GM23338 (cell line): ENCODE results near the gene NAA15. TPM values are rescaled to one million over a fixed set of nuclear protein-coding genes. Genes with fewer than 3 reads are reported as not detected.
A peak's percentile ranks its signal among the peaks of the same experiment; 100 is the strongest.

Experiments
- ATAC-seq: fragments of 200-7000 bp; cut with Tn5 transposase; 3 replicates; pipeline ENCODE4 v1.9.1; 2020
- DNase-seq: peaks from one replicate; pipeline ENCODE4 v3.0.0-alpha.2; 2015; ENCODE audit warnings: low spot score
- H2AFZ ChIP-seq: fragments of 200-600 bp; sonication (generic); 2 replicates; pipeline ENCODE4 v1.8.0; 2016; ENCODE audit warnings: antibody characterized with exemption, mild to moderate bottlenecking, moderate library complexity
- H3F3A ChIP-seq: fragments of 200-600 bp; sonication (generic); replicated peaks from 2 replicates; pipeline ENCODE4 v1.8.0; 2017; ENCODE audit warnings: antibody characterized with exemption, mixed run types, low read depth
- H3K27ac ChIP-seq: fragments of 200-600 bp; sonication (generic); 2 replicates; pipeline ENCODE4 v1.6.1; 2016; ENCODE audit warnings: low read depth
- H3K27me3 ChIP-seq: fragments of 200-600 bp; sonication (generic); 2 replicates; pipeline ENCODE4 v1.8.0; 2016; ENCODE audit warnings: mild to moderate bottlenecking, mixed run types, moderate library complexity; ENCODE audit not compliant: insufficient read depth
- H3K36me3 ChIP-seq: fragments of 200-600 bp; sonication (generic); 2 replicates; pipeline ENCODE4 v1.8.0; 2016; ENCODE audit warnings: mild to moderate bottlenecking; ENCODE audit not compliant: insufficient read depth
- H3K4me1 ChIP-seq: fragments of 200-600 bp; sonication (generic); 2 replicates; pipeline ENCODE4 v1.8.0; 2016; ENCODE audit warnings: mild to moderate bottlenecking, moderate library complexity; ENCODE audit not compliant: insufficient read depth
- H3K4me2 ChIP-seq: fragments of 200-600 bp; sonication (generic); 2 replicates; pipeline ENCODE4 v1.7.1; 2017; ENCODE audit warnings: mixed run types
- H3K4me3 ChIP-seq: fragments of 200-600 bp; sonication (generic); 2 replicates; pipeline ENCODE4 v1.6.1; 2016; ENCODE audit warnings: mixed run types
- H3K79me2 ChIP-seq: fragments of 200-600 bp; sonication (generic); replicated peaks from 2 replicates; pipeline ENCODE4 v1.8.0; 2017; ENCODE audit warnings: mild to moderate bottlenecking; ENCODE audit not compliant: insufficient read depth
- H3K9me2 ChIP-seq: fragments of 200-600 bp; sonication (generic); 2 replicates; pipeline ENCODE4 v1.8.0; 2017; ENCODE audit not compliant: insufficient read depth
- H4K20me1 ChIP-seq: fragments of 200-600 bp; sonication (generic); replicated peaks from 2 replicates; pipeline ENCODE4 v1.8.0; 2017; ENCODE audit warnings: mild to moderate bottlenecking; ENCODE audit not compliant: insufficient read depth
- H3K27ac Mint-ChIP-seq: 2 replicates; pipeline ENCODE4 v1.8.0; 2020; ENCODE audit warnings: inconsistent platforms, mild to moderate bottlenecking, moderate library complexity, mixed read lengths
- H3K27me3 Mint-ChIP-seq: 3 replicates; pipeline ENCODE4 v1.8.0; 2022; ENCODE audit warnings: low read depth, mild to moderate bottlenecking, moderate library complexity, mixed read lengths, inconsistent platforms; ENCODE audit not compliant: insufficient read depth, poor library complexity
- H3K36me3 Mint-ChIP-seq: 3 replicates; pipeline ENCODE4 v1.8.0; 2021; ENCODE audit warnings: low read depth, mild to moderate bottlenecking, inconsistent platforms, moderate library complexity, mixed read lengths
- H3K4me1 Mint-ChIP-seq: 3 replicates; pipeline ENCODE4 v1.8.0; 2020; ENCODE audit warnings: mild to moderate bottlenecking, inconsistent platforms, mixed read lengths
- H3K4me3 Mint-ChIP-seq: 3 replicates; pipeline ENCODE4 v1.8.0; 2021; ENCODE audit warnings: moderate library complexity, mild to moderate bottlenecking, inconsistent platforms, mixed read lengths
- H3K9me3 Mint-ChIP-seq: 3 replicates; pipeline ENCODE4 v1.8.0; 2020; ENCODE audit warnings: moderate library complexity, mild to moderate bottlenecking, inconsistent platforms, mixed read lengths
- CREB1 ChIP-seq: fragments of 250-450 bp; sonication (Bioruptor Pico); IDR thresholded peaks from 2 replicates; pipeline ENCODE4 v1.5.0; 2020; ENCODE audit warnings: low read depth, mild to moderate bottlenecking, moderate library complexity
- CTCF ChIP-seq, 2 experiments: fragments of 200-600 bp in 1 of 2; sonication (generic) in 1 of 2; conservative IDR thresholded peaks; 2 replicates each; pipeline versions ENCODE4 v1.5.1 to v1.6.1; 2016 to 2017; ENCODE audit warnings: antibody characterized with exemption in 2 of 2, low read depth in 2 of 2, mild to moderate bottlenecking in 2 of 2, moderate library complexity in 1 of 2
- POLR2AphosphoS5 ChIP-seq: IDR thresholded peaks from 2 replicates; pipeline ENCODE4 v1.6.1; 2016; ENCODE audit warnings: antibody characterized with exemption, low read depth
- STAT1 ChIP-seq: IDR thresholded peaks from one replicate; pipeline ENCODE4 v1.6.1; 2016; ENCODE audit warnings: antibody characterized with exemption; ENCODE audit not compliant: unreplicated experiment
- polyA plus RNA-seq: library from polyadenylated mRNA; unstranded; fragments of >200 nt; fragmentation: Nextera tagmentation; extraction: Ambion mirVana; gene quantifications from 2 replicates; pipeline ENCODE4 v1.2.1, GENCODE V29; 2016
- total RNA-seq: library from RNA; depleted of rRNA; stranded (reverse); fragments of >200 nt; shearing (Covaris generic); gene quantifications from 2 replicates; pipeline ENCODE4 v1.2.3, GENCODE V29; 2014
- TF ChIP-seq, protein P1 (sequence below): IDR thresholded peaks from one replicate; pipeline ENCODE4 v1.6.1; 2018; ENCODE audit warnings: antibody characterized with exemption; ENCODE audit not compliant: unreplicated experiment

NAA15 gene
- total and polyA plus RNA-seq, 2 experiments from 2014 or later = 80.1 to 101 TPM

DNA sequence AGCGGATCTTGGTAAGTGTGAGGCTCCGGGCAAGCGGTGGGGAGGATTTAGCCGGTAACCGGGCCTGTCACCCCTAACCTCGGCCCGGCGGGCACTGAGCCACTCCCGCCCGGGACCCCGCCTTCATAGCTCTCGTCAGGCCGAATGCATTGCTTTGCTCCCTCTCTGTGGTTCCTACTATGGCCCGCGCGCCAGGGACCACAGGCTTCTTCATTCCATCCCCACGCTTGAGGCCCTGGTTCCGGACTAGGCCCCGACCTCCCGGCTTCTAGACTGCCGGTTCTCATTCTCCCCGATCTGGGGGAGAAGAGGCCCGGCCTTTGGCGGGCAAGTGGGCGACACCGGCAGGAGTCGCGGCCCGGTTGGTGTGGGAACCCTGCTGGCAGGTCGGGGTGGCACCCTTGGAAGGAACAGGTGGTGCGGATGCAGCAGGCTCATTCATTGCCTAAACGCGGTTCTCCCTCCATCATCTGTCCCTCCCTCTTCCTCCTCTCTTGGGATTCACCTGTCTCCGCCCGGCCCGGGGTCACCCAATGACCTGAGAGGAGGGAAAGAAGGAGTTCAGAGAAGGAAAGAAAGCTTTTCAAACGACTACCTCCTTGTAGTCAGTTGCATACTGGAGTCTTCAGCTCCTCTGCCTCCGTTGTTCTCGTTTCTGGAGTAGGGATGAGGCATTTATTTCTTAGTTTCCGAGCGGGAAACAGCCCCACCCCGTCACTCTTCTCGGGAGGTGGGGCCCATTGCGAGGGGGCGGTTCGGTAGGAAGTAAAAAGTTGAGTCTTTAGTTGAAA, 711 bp downstream of the NAA15 start, which contains the start of gene NDUFC1:
TSS of gene NDUFC1 (minus strand) at position 657 of the 791 bp plus-strand sequence. CDS start 6,679 bp downstream, outside the sequence.
- peaks cover 9% of the 10 kb centered on the region; the same call in 2 of the 3 replicates for H3K9me3 Mint-ChIP-seq
- Histone ChIP-seq H3K4me3 (peak within 1 kb of the TSS; percentile 83), H2AFZ (no peak within 1 kb of the TSS), H3K27ac (peak within 1 kb of the TSS; percentile 94), H3K27me3 (no peaks in the 10 kb centered on the region), H3K4me1 (peaks cover 19% of the 10 kb centered on the region; the same call in 1 of the 2 replicates), H3K36me3 (peaks cover 4% of the 10 kb centered on the region; the same call in 1 of the 2 replicates), H3K79me2 (peaks cover 71% of the 10 kb centered on the region), H3K4me2 (peak within 1 kb of the TSS; percentile 83), H3F3A (no peaks in the 10 kb centered on the region; the same call in 1 of the 2 replicates), H3K9me2 (no peaks in the 10 kb centered on the region), H4K20me1 (peaks cover 29% of the 10 kb centered on the region)
- peaks cover 47% of the 10 kb centered on the region for H3K36me3 Mint-ChIP-seq
- peak within 1 kb of the TSS; percentile 99 for H3K4me3 Mint-ChIP-seq
- TF ChIP-seq, protein P1, sequence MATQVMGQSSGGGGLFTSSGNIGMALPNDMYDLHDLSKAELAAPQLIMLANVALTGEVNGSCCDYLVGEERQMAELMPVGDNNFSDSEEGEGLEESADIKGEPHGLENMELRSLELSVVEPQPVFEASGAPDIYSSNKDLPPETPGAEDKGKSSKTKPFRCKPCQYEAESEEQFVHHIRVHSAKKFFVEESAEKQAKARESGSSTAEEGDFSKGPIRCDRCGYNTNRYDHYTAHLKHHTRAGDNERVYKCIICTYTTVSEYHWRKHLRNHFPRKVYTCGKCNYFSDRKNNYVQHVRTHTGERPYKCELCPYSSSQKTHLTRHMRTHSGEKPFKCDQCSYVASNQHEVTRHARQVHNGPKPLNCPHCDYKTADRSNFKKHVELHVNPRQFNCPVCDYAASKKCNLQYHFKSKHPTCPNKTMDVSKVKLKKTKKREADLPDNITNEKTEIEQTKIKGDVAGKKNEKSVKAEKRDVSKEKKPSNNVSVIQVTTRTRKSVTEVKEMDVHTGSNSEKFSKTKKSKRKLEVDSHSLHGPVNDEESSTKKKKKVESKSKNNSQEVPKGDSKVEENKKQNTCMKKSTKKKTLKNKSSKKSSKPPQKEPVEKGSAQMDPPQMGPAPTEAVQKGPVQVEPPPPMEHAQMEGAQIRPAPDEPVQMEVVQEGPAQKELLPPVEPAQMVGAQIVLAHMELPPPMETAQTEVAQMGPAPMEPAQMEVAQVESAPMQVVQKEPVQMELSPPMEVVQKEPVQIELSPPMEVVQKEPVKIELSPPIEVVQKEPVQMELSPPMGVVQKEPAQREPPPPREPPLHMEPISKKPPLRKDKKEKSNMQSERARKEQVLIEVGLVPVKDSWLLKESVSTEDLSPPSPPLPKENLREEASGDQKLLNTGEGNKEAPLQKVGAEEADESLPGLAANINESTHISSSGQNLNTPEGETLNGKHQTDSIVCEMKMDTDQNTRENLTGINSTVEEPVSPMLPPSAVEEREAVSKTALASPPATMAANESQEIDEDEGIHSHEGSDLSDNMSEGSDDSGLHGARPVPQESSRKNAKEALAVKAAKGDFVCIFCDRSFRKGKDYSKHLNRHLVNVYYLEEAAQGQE = no peak
- TF ChIP-seq POLR2AphosphoS5 (peak; percentile 44), CTCF (conservative IDR thresholded peaks at IDR 0.05; ENCODE audit: low read depth in 2 of 2) (0 out of 4 replicates have a peak, but pooled peaks of 1 of the 2 experiments have one; percentile 12), STAT1 (no peak), CREB1 (no peak)
- H3K27me3 Mint-ChIP-seq = peaks cover 13% of the 10 kb centered on the region
- H3K4me1 Mint-ChIP-seq = peaks cover 23% of the 10 kb centered on the region
- DNase-seq (peak; percentile 81), ATAC-seq (peak; percentile 66)
- peak within 1 kb of the TSS; percentile 99 for H3K27ac Mint-ChIP-seq

GRCh38 chr4:139304920-139305319, 3.6 kb downstream of the NAA15 start:
- Mint-ChIP-seq H3K27me3 (peaks cover 10% of the 10 kb centered on the region), H3K36me3 (peaks cover 52% of the 10 kb centered on the region), H3K9me3 (peaks cover 9% of the 10 kb centered on the region; the same call in 2 of the 3 replicates), H3K4me1 (peaks cover 29% of the 10 kb centered on the region), H3K4me3 (no peak overlapping the region), H3K27ac (no peak overlapping the region)
- Histone ChIP-seq H3K4me3 (no peak overlapping the region), H3K27ac (no peak overlapping the region), H3K36me3 (peaks cover 4% of the 10 kb centered on the region; the same call in 1 of the 2 replicates), H3F3A (no peaks in the 10 kb centered on the region; the same call in 1 of the 2 replicates), H3K79me2 (peaks cover 88% of the 10 kb centered on the region), H4K20me1 (peaks cover 54% of the 10 kb centered on the region), H2AFZ (no peak overlapping the region), H3K4me2 (no peak overlapping the region), H3K4me1 (peaks cover 16% of the 10 kb centered on the region; the same call in 1 of the 2 replicates), H3K9me2 (no peaks in the 10 kb centered on the region), H3K27me3 (no peaks in the 10 kb centered on the region)
- ATAC-seq = no peak
- no peak for DNase-seq
- TF ChIP-seq, protein P1 = no peak
